ENCODE results near the gene HOGA1. TPM values are rescaled to one million over a fixed set of nuclear protein-coding genes. Genes with fewer than 3 reads are reported as not detected.

HOGA1 gene
- 0.54 TPM for polyA plus RNA-seq (2012; ENCODE audit: insufficient read depth, insufficient read length, low read depth)

DNA sequence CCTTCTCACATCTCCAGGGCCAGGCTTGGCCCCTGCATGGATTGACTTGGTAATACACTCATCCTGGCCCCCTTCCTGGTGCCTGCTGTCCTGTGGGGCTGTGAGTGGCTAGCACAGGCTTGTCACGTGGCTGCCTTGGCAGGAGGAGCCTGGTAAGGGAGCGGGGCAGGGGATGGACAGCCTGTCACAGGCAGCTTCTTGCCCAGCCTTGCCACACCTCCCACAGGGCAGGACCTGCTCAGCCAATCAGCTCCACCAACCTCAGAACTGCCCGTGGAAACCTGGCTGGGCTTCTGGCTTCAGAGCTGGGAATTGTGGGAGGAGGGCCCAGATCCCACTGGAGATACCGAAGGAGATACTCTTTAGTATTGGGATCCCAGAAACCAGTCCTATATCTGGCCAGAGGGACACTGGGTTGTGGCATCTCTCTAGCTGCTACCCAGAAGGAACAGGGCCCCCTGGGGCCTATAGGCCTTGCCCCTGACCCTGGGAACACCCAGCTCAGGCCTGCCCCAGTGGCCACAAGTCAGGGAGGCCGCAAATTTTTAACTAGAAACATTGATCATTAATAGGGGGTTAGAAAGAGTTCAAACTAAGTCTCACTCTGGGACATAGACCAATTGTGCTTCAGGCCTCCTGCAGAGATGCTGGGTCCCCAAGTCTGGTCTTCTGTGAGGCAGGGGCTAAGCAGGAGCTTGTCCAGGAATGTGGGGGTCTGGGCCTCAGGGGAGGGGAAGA is at the start of gene HOGA1:
Gene HOGA1, plus strand, starts transcription at position 330 of the 738 bp plus-strand sequence. Its CDS starts 315 bp downstream, at position 645.
- no peaks in the 10 kb centered on the region for H3K9me3 ChIP-seq
- no peaks in the 10 kb centered on the region for H3K36me3 ChIP-seq
- DNase-seq: peak; percentile 96
- TF ChIP-seq, protein P1, sequence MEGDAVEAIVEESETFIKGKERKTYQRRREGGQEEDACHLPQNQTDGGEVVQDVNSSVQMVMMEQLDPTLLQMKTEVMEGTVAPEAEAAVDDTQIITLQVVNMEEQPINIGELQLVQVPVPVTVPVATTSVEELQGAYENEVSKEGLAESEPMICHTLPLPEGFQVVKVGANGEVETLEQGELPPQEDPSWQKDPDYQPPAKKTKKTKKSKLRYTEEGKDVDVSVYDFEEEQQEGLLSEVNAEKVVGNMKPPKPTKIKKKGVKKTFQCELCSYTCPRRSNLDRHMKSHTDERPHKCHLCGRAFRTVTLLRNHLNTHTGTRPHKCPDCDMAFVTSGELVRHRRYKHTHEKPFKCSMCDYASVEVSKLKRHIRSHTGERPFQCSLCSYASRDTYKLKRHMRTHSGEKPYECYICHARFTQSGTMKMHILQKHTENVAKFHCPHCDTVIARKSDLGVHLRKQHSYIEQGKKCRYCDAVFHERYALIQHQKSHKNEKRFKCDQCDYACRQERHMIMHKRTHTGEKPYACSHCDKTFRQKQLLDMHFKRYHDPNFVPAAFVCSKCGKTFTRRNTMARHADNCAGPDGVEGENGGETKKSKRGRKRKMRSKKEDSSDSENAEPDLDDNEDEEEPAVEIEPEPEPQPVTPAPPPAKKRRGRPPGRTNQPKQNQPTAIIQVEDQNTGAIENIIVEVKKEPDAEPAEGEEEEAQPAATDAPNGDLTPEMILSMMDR (IDR thresholded peaks at IDR 0.05; ENCODE audit: low read depth, low read length): no peak
- peak within 1 kb of the TSS; percentile 14; the same call in 1 of the 2 replicates for H3K4me3 ChIP-seq (ENCODE audit: low read depth, low read length)
- peaks cover 12% of the 10 kb centered on the region for H3K4me1 ChIP-seq
- no peaks in the 10 kb centered on the region for H3K27me3 ChIP-seq

DNA sequence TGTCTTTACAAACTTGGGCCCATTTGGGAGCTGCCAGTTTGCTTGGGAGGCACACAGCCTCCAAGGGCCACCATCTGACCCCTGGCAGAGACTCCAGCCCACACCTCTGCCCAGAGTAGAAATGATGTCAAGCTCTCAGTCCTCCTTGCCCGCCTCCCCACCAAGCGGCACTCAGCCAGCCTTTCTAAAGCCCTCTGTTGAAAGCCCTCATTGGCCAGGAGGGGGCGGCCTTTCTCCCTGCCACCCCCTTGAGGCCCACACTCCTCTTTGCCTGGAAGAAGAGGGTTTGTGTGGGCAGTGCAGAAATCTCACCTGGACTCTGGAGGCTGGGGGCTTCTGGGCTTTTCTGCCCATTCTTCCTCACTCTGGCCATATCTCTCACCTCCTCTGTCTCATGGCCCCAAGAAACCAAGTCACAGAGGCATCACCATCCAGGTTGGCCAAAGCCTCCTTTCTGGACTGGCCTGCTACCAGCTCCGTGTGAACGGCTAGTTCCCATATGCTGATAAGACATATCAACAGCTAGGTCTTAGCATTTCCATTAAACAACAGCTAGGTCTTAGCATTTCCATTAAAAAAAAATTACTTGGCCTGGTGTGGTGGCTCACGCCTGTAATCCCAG is 49.3 kb upstream of the HOGA1 start:
- TF ChIP-seq, protein P1 (IDR thresholded peaks at IDR 0.05; ENCODE audit: low read depth, low read length): peak; percentile 48
- no peaks in the 10 kb centered on the region for H3K9me3 ChIP-seq
- H3K36me3 ChIP-seq: no peaks in the 10 kb centered on the region
- H3K4me3 ChIP-seq (ENCODE audit: low read depth, low read length): no peak overlapping the region
- DNase-seq: peak; percentile 30
- H3K27me3 ChIP-seq: no peaks in the 10 kb centered on the region
- H3K4me1 ChIP-seq: peaks cover 5% of the 10 kb centered on the region; the same call in 1 of the 2 replicates

DNA sequence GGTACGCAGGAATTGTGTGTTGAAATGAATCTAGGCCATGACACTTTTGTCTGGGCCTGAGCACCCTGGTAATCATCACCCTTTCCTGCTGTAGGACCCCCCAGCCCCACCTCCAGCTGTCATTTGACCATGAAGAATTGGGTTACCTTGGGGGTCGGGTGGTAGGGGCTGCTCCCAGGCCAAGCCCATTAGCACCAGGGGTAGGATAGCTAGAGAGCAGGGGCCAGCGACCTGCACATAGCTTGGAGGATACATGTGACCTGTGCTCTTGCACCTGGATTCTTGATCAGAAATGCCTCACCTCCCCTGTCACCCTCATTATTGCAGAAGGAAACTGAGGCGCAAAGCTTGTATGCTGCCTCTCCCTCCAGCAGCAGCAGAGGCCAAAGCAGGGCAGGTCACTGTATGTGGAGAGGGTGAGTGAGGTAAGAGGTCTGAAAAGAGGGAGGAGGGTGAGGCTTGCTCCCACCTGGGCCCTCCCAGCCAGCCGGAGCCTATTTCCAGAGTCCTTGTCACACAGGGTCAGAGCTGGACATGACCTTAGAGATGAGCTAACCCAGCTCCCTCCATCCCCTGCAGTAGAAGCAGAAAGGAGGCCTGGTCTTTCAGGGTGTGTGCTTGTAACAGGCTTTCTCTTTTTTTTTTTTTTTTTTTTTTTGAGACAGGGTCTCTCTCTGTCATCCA is 46.9 kb upstream of the HOGA1 start:
- H3K9me3 ChIP-seq: no peaks in the 10 kb centered on the region
- no peak for DNase-seq
- H3K4me3 ChIP-seq (ENCODE audit: low read depth, low read length): no peak overlapping the region
- no peaks in the 10 kb centered on the region for H3K36me3 ChIP-seq
- peaks cover 11% of the 10 kb centered on the region for H3K4me1 ChIP-seq
- TF ChIP-seq, protein P1 (IDR thresholded peaks at IDR 0.05; ENCODE audit: low read depth, low read length): no peak
- no peaks in the 10 kb centered on the region for H3K27me3 ChIP-seq

DNA sequence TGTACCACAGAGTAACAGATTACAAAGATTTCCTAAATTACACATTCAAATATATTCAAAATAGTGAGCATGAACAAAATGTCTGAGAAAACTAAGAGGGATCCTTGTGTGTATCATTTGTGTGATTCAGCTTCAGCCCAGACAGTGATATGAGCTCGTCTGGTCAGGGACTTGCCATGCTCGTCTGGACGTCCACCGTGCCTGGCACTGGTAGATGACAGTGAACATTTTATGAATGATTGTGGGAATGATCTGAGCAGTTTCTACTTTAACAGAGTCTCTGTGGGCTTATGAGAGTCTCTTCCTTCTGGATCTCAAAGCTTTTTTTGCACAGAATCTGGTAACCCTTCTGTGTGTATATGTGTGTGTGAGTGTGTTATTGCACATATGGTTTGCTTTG is 45.8 kb upstream of the HOGA1 start:
- Histone ChIP-seq H3K27me3 (no peaks in the 10 kb centered on the region), H3K9me3 (no peaks in the 10 kb centered on the region), H3K36me3 (no peaks in the 10 kb centered on the region), H3K4me3 (ENCODE audit: low read depth, low read length) (no peak overlapping the region), H3K4me1 (peaks cover 22% of the 10 kb centered on the region)
- DNase-seq: no peak
- TF ChIP-seq, protein P1 (IDR thresholded peaks at IDR 0.05; ENCODE audit: low read depth, low read length): no peak

DNA sequence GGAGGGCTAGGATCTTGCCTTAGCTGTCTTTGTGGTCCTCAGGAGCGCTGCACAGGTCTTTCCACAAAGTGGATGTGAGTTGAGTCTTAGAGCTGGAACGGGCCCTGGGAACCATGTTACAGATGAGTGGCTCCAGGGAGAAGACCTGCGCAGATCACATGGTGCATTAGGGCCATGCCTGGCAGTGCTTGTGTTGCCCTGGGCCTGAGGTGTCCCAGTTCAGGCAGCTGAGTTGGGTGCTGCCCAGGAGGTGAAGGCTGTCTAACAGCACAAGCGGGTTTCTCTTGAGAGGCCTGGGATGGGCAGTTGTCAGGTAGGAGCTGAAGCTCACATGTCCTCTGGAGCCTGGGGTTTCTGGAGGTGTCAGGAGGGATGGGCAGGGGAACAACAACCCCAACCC is 45.4 kb upstream of the HOGA1 start:
- Histone ChIP-seq H3K4me3 (ENCODE audit: low read depth, low read length) (no peak overlapping the region), H3K36me3 (no peaks in the 10 kb centered on the region), H3K4me1 (peaks cover 23% of the 10 kb centered on the region), H3K9me3 (no peaks in the 10 kb centered on the region), H3K27me3 (no peaks in the 10 kb centered on the region)
- TF ChIP-seq, protein P1 (IDR thresholded peaks at IDR 0.05; ENCODE audit: low read depth, low read length): no peak
- DNase-seq: peak; percentile 45
